Measurements from ENCODE around the gene IGSF6. TPM values are rescaled to one million over a fixed set of nuclear protein-coding genes. Genes with fewer than 3 reads are reported as not detected.

IGSF6 gene
- total and polyA plus RNA-seq, 2 of the 4 experiments (the other 2 are of a cell fraction), result not detected

DNA sequence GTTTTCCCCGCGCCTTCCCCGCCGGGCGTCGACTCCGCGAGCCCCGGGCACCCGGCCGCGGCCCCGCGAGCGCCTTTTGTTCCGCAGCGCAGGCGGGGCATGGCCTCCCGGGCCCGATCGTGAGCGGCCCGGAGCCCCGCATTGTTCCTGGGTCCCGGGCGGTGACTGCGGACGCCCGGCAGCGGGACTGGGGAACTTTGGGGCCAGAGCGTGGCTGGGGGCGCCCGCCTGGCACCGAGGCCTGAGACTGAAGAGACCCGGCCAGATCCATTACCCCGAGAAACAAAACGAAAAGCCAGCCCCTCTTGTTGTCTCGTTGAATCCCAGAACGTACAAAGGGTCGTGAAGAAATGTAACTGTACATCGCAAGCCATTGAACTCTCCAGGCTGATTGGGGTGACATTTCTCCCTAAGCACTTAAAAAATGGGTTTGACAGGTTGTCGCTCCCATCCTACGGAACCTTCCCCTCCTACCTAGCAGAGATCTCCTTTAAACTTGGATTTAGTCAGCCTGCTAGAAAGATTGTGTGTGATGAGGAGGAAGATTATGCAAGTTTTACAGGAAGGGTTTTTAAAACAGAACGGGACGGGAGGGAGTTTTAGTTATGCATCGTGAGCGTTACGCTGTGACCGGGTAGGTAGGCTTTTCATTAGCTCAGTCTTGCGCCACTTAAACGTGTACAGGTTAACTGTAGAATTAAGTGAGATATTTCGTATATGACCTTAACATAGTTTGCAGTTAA lies 52.2 kb downstream of the IGSF6 start:
- H3K23ac ChIP-seq (ENCODE audit: low read depth, low read length), result peak overlapping the region; percentile 73
- no peak for ATAC-seq (ENCODE audit: low read depth)

More for the DNA sequence above, 52.2 kb downstream of the IGSF6 start:
- Histone ChIP-seq H2BK15ac (ENCODE audit: low read depth, low read length) (no peak overlapping the region), H4K20me1 (ENCODE audit: insufficient read depth, low read length) (peaks cover 28% of the 10 kb centered on the region), H3K18ac (ENCODE audit: low read depth, low read length) (peak overlapping the region; percentile 32; the same call in 1 of the 2 replicates), H2AK5ac (ENCODE audit: low read depth, low read length) (0 out of 2 replicates have a peak overlapping the region, but pooled peaks have one; percentile 0), H3K36me3 (ENCODE audit: control insufficient read depth, insufficient read depth, low read length) (no peaks in the 10 kb centered on the region), H4K8ac (ENCODE audit: low read depth in 2 of 2, low read length in 2 of 2) (peak overlapping the region in 1 of 2 experiments; percentile 56; a peak in 1 of 4 replicates), H4K91ac (ENCODE audit: insufficient read depth, low read depth, low read length) (peak overlapping the region; percentile 3; the same call in 1 of the 2 replicates), H3K4ac (ENCODE audit: low read depth, low read length) (peak overlapping the region; percentile 42), H2BK120ac (ENCODE audit: low read depth, low read length) (no peak overlapping the region), H3K9ac (ENCODE audit: low read depth, low read length) (peak overlapping the region; percentile 84), H2BK5ac (ENCODE audit: low read depth, low read length, poor library complexity, severe bottlenecking) (peak overlapping the region; percentile 88), H3K14ac (replicated peaks; ENCODE audit: low read depth, low read length) (peak overlapping the region; percentile 74), H2BK20ac (ENCODE audit: low read depth, low read length) (no peak overlapping the region), H3K27me3 (ENCODE audit: control insufficient read depth, insufficient read depth, low read length) (no peaks in the 10 kb centered on the region), H3K56ac (ENCODE audit: extremely low read depth, insufficient read depth, low read length) (peak overlapping the region; percentile 73), H3K4me1 (ENCODE audit: control insufficient read depth, insufficient read depth, low read length) (no peaks in the 10 kb centered on the region; the same call in 1 of the 2 replicates), H3K4me3 (ENCODE audit: insufficient read depth, low read depth, low read length) (peak overlapping the region; percentile 61), H3K27ac (ENCODE audit: insufficient read depth, low read length) (peak overlapping the region; percentile 49), H3K9me3 (ENCODE audit: control insufficient read depth, insufficient read depth, low read length) (no peaks in the 10 kb centered on the region), H2AK9ac (replicated peaks; ENCODE audit: low read depth, low read length, poor library complexity) (peak overlapping the region; percentile 56), H3K9me1 (ENCODE audit: insufficient read depth, low read length) (peaks cover 2% of the 10 kb centered on the region; the same call in 1 of the 2 replicates), H2AFZ (replicated peaks; ENCODE audit: low read length, poor library complexity) (peak overlapping the region; percentile 99), H3K4me2 (ENCODE audit: low read depth, low read length) (peak overlapping the region; percentile 89), H3K79me1 (ENCODE audit: low read depth in 1 of 2, low read length in 2 of 2) (peaks cover 12 to 39% of the 10 kb centered on the region in 2 experiments; a peak in 3 of 4 replicates), H4K5ac (ENCODE audit: low read depth, low read length) (peak overlapping the region; percentile 1; the same call in 1 of the 2 replicates)
- intact Hi-C loops (cut with micrococcal nuclease) (no loop called here), in situ Hi-C loops (cut with MboI; ENCODE audit: low sequenced_read_pairs) (no loop called here), dilution Hi-C loops (cut with HindIII; ENCODE audit: low sequenced_read_pairs, unreplicated experiment) (no loop called here)
- POLR2A ChIA-PET (ENCODE audit: unreplicated experiment), result interaction anchor here (0.5 kb wide), 1 partner anchor 9 kb away, joined by 3 read pairs; no protein-coding TSS in a partner anchor
- no TSS peak for BruUV-seq (replicated peaks)
- DNase-seq, result peak; percentile 46
- no peak for TF ChIP-seq SMC3 (IDR thresholded peaks at IDR 0.05; ENCODE audit: low read depth, low read length)
- no peak for TF ChIP-seq MAFK (IDR thresholded peaks at IDR 0.05; ENCODE audit: low read depth, low read length)
- TF ChIP-seq RAD21 (IDR thresholded peaks at IDR 0.05; ENCODE audit: low read length), result no peak
- TF ChIP-seq CEBPB (IDR thresholded peaks at IDR 0.05; ENCODE audit: low read depth, low read length), result peak; percentile 73
- TF ChIP-seq RFX5 (IDR thresholded peaks at IDR 0.05; ENCODE audit: low read depth, low read length), result no peak
- no peak for TF ChIP-seq RCOR1 (IDR thresholded peaks at IDR 0.05; ENCODE audit: insufficient replicate concordance, low read length)
- no peak; the same call in 1 of the 2 replicates for TF ChIP-seq POLR2A (IDR thresholded peaks at IDR 0.05; ENCODE audit: low read depth, low read length)
- 0% methylated on average over 40 of the region's 52 CpGs; no CpG with 5 or more reads in 1 of the 2 experiments for WGBS, 2 experiments (ENCODE audit: extremely low coverage in 2 of 2, insufficient read length in 1 of 2)
- CTCF ChIA-PET, result interaction anchor here (1.9 kb wide), 1 partner anchor 11 kb away, joined by 6 read pairs; no protein-coding TSS in a partner anchor

Data from IMR-90 (cell line).